HTR-8/SVneo (cell line): ENCODE measurements around the gene LRRC47.
A peak's percentile ranks its signal among the peaks of the same experiment; 100 is the strongest.
"Not testable (repeated sequence)": the region's sequence is repeated elsewhere in the genome, so short reads cannot be mapped to it uniquely, and the experiment has no call there.

Experiments used
- DNase-seq: peaks from one replicate; pipeline ENCODE4 v3.0.0; 2011; ENCODE audit warnings: low spot score, mixed read lengths; ENCODE audit not compliant: insufficient read length
- FAIRE-seq: peaks from 2 replicates; lab custom pipeline; 2011; peaks lifted over from hg19 to GRCh38; lab: Jason Lieb, UNC

The LRRC47 gene

DNA sequence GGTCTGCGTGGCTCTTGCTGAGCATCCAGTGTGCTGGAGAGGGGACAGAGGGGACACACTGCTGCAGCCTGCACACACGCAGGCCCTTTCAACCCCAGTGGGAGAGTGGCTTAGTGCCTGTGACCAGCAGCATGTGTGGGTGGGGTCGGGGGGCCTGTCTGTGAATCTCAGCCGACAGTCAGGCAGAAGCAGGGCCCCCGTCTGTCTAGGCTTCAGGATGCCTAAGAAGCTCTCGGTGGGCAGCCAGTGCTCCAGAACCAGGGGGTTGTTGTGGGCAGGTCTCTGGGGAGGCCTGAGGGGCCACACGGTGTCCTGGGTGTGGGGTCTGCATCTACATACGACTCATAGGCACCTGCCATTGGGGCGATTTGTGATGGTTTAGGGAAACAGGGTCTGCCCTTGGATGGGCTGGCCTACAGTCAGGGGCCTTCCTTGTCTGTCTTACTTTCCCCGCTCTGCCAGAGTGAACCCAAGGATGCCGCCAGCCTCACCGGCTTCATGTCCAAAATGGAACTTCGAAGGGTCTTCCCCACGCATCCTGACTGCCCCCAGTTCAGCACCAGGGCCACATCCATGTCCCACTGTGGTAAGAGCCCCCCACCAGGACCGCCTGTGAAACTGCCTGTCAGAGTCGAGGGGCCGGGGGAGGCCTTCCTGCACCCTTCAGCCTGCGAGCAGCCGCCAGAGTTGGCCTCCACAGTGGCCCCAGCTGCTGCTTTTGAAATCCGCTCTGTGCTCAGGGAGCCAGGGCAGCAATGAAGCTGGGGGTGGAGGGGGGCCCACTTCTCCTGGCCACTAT lies 42.4 kb downstream of the LRRC47 start:
- no peak for FAIRE-seq
- no peak for DNase-seq

- DNase-seq: no peak
These were observed 43.8 kb downstream of the LRRC47 start, which contains the start of gene CCDC27 for GRCh38 chr1:3752400-3752945. Gene CCDC27, plus strand, starts transcription at chr1:3752450. Its CDS starts 32 bp downstream, at chr1:3752482.

GRCh38 chr1:3750741-3751140 lies 45.6 kb downstream of the LRRC47 start:
- FAIRE-seq: no peak
- no peak for DNase-seq

More at GRCh38 chr1:3752400-3752945, 43.8 kb downstream of the LRRC47 start, which contains the start of gene CCDC27:
- no peak for FAIRE-seq

- no peak for FAIRE-seq
- DNase-seq: no peak
These were observed 46.8 kb downstream of the LRRC47 start for GRCh38 chr1:3749512-3749911.

DNA sequence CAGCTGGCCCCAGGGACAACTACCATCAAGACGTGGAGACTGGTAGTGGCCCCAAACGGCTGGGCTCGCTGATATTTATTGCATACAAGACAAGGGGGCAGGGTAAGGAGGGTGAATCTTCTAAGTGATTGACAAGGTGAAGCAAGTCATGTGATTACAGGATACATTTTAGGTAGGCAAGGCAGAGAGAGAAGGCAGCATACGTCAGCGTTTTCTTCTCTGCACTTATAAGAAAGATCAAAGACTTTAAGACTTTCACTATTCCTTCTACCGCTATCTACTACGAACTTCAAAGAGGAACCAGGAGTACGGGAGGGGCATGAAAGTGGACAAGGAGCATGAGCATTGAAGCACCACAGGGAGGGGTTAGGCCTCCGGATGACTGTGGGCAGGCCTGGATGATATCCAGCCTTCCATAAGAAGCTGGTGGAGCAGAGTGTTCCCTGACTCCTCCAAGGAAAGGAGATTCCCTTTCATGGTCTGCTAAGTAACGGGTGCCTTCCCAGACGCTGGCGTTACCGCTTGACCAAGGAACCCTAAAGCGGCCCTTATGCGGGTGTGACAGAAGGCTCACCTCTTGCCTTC lies 47.9 kb downstream of the LRRC47 start:
- not testable (repeated sequence) for FAIRE-seq

GRCh38 chr1:3747903-3748302 lies 48.4 kb downstream of the LRRC47 start:
- FAIRE-seq (no peak), DNase-seq (no peak)

More for the DNA sequence above, 47.9 kb downstream of the LRRC47 start:
- DNase-seq: not testable (repeated sequence)

GRCh38 chr1:3747522-3747848 lies 48.8 kb downstream of the LRRC47 start:
- DNase-seq: no peak
- no peak for FAIRE-seq

- no peak for FAIRE-seq
- DNase-seq: peak; percentile 85
These were observed 49.3 kb downstream of the LRRC47 start for GRCh38 chr1:3746830-3747521.

DNA sequence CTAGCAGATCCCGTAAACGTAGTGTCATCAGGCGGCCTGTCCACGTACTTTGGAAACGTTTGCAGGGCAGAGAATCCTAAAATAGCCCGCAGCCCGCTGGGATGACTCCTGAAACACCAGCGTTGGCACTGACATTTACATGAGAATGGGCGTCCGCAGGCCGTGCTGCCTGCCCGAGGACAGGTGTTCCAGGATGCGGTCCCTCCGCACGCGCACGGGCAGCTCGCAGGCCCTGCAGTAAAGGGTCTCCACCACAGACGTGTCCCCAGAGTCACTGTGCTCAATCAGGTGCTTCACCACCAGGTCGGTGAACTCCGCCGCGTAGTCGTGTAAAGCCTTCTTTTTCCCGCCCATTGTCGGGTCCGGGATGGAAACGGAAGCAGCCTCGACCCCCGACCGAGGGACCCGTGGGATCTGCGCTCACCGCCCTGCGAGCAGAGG lies 49.9 kb downstream of the LRRC47 start:
- DNase-seq: no peak
- FAIRE-seq: no peak

DNA sequence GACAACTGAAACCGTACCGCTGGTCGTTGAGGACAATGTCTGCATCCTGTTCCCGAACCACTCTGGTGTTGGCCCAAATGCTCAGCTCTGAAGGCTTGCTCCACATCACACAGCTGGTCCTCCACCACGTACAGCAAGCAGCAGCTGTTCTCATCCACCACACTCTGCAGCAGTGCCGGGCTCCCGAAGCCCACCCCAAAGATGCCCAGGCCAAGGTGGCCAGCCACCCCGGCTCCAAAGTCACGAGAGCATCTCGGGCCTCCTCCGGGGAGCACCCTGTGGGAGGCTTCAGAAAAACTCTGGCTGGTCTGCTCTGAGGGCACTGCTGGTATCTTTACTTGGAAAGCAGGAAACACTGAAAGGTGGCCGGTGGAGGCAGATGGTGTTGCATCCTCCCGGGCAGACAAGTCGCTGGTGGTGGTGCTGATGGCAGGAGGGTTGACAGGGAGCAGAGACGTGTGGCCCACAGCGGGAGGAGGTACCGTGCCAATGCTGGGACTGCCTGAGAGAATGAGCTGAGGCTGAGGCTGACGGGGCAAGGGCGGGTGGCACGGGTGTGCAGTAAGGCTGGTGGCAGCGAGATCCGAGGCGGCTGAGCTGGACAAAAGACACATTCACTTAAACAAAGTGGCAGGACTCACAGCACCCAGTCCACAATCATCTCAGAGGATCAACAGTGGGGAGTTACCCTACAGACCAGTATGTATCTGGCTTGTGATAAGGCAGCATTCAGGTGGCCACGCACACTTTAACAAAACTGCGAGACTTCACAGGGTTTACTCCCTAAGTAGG lies 50.5 kb downstream of the LRRC47 start:
- DNase-seq (no peak), FAIRE-seq (no peak)

GRCh38 chr1:3745071-3745470 lies 51.2 kb downstream of the LRRC47 start:
- no peak for FAIRE-seq
- no peak for DNase-seq

DNA sequence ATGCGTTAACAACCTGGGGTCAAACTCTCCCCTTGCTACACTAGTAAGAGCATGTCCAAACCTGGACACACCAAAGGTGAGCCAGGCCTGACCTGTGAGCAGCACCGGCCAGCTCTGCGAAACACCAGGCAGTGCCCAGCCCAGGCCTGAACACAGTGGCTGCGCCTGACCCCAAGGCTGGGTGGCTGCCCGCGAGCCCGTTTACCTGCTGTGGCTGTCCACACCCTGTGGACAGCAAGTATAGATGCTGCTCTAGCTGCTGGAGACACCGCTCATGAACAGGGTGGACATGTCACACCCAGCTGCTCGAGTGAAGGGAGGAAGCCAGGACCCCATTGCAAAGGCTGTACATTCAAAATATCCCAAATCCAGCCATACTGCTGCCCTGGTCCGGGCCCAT lies 51.7 kb downstream of the LRRC47 start:
- no peak for DNase-seq
- no peak for FAIRE-seq

- no peak for DNase-seq
- no peak for FAIRE-seq
These were observed 52.5 kb downstream of the LRRC47 start for GRCh38 chr1:3743826-3744225.

DNA sequence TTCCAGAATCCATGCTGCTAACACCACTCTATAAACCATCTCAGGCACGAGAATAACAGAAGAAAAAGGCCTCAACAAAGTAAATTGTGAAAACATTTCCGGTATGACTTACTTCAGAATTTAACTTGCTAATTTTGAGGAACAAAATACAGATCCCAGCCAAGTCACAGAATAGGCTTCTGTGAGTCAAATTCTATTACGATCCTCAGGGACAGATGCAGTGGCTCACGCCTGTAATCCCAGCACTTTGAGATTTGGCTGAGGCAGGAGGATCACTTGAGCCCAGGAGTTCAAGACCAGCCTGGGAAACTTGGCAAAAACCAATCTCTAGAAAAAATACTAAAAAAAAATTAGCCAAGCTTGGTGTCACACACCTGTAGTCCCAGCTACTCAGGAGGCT lies 52.9 kb downstream of the LRRC47 start:
- FAIRE-seq (no peak), DNase-seq (no peak)

DNA sequence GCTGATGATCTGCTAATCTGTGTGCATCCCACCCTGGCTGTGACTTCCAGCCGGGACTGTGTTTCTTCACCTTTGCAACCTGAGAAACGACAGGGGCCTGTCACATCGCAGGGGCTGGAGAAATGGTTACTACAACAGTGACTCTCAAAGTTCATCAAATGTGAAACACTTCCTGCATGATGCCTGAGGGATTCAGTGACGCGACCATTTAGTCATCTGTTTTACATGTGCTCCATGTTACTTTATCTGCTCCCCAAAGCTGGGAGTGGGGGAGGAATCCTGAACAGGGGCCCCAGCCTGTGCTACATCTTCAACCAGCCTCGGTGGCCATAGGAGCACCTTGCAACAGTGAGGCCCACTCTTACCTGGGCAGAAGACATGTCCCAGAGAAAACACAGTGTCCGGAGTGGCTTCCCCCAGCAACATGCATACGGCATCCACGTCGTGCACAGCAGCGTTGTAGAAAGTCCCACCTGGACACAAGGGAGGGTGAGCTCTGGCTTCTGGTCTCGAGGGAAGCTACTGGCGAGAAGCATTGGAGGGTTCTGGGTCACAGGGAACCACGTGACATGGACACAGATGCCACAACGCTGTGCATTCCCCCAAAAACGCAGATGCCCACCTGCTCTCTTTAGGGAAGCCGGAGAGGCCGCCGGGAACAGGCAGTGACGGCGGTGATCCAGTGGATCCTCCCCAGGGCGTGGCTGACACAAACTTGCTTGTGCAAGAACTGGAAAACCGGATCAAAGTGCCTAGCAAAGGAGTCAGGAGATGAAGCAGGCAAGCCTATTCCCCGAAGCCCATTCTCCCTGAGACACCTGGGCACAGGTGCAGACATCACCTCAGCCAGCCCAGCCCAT lies 53.6 kb downstream of the LRRC47 start:
- no peak for FAIRE-seq
- no peak for DNase-seq

GRCh38 chr1:3741566-3742438 lies 54.5 kb downstream of the LRRC47 start:
- DNase-seq (no peak), FAIRE-seq (no peak)

- no peak for DNase-seq
- FAIRE-seq: no peak
These were observed 55.5 kb downstream of the LRRC47 start for GRCh38 chr1:3740752-3741151.

DNA sequence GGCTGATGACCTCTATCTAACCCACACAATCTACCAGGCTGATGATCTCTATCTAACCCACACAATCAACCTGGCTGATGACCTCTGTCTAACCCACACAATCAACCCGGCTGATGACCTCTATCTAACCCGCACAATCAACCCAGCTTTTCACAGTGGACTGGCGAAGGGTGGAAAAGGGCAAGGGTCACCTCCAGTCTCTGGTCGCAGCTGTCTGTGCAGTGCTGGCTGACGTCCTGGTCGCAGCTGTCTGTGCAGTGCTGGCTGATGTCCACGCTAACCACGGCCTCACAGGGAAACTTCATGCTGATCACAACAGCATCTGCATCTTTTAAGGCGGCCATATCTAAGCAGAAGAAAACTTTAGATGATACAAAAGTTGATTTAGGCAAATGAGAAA lies 56.3 kb downstream of the LRRC47 start:
- no peak for FAIRE-seq
- no peak for DNase-seq
